ENCODE data around the gene CIDEC.

- no peak for TF ChIP-seq CTCF (IDR thresholded peaks at IDR 0.05)
- TF ChIP-seq POLR2A (IDR thresholded peaks at IDR 0.05): no peak
Observed at GRCh38 chr3:9828801-9829755, 51.0 kb downstream of the CIDEC start.

Data from Peyer's patch (tissue), 4 donors.